Neural cell (in vitro differentiated cells): ENCODE data around the gene APBB2. TPM values are rescaled to one million over a fixed set of nuclear protein-coding genes. Genes with fewer than 3 reads are reported as not detected.

Source experiments
- H2AFZ ChIP-seq: fragments of 200-600, 300-800 bp; sonication (generic), shearing (Covaris generic); 2 replicates; pipeline ENCODE4 v1.6.0; 2014; ENCODE audit warnings: low read depth, mild to moderate bottlenecking, antibody characterized with exemption, low read length, moderate library complexity
- H3F3A ChIP-seq: fragments of 200-600 bp; shearing (Covaris generic); 2 replicates; pipeline ENCODE4 v1.6.1; 2016; ENCODE audit warnings: mild to moderate bottlenecking, moderate library complexity, mixed read lengths, antibody characterized with exemption, low read length; ENCODE audit not compliant: insufficient read depth, poor library complexity, severe bottlenecking
- H3K27ac ChIP-seq: fragments of 200-600, 300-800 bp; sonication (generic), shearing (Covaris generic); 2 replicates; pipeline ENCODE4 v1.5.1; 2014; ENCODE audit warnings: mild to moderate bottlenecking, low read length, moderate library complexity
- H3K27me3 ChIP-seq: fragments of 300-800, 200-600 bp; sonication (generic), shearing (Covaris generic); 2 replicates; pipeline ENCODE4 v1.6.0; 2014; ENCODE audit warnings: mild to moderate bottlenecking, low read depth, low read length, moderate library complexity; ENCODE audit not compliant: insufficient read depth
- H3K36me3 ChIP-seq: fragments of 300-800, 200-600 bp; sonication (generic), shearing (Covaris generic); 2 replicates; pipeline ENCODE4 v1.5.1; 2014; ENCODE audit warnings: mild to moderate bottlenecking, antibody characterized with exemption, low read length, moderate library complexity; ENCODE audit not compliant: insufficient read depth
- H3K4me2 ChIP-seq: fragments of 300-800, 200-600 bp; sonication (generic), shearing (Covaris generic); 2 replicates; pipeline ENCODE4 v1.6.0; 2014; ENCODE audit warnings: mild to moderate bottlenecking, low read length
- H3K4me3 ChIP-seq: fragments of 300-800, 200-600 bp; sonication (generic), shearing (Covaris generic); 2 replicates; pipeline ENCODE4 v1.5.1; 2014; ENCODE audit warnings: mild to moderate bottlenecking, low read length, moderate library complexity
- H3K79me2 ChIP-seq: fragments of 200-600 bp; shearing (Covaris generic); replicated peaks from 2 replicates; pipeline ENCODE4 v1.6.0; 2014; ENCODE audit warnings: mild to moderate bottlenecking, low read length, moderate library complexity; ENCODE audit not compliant: insufficient read depth
- H3K9ac ChIP-seq: fragments of 300-800, 200-600 bp; sonication (generic), shearing (Covaris generic); 2 replicates; pipeline ENCODE4 v1.6.1; 2016; ENCODE audit warnings: mild to moderate bottlenecking, low read length, mixed read lengths
- H3K9me2 ChIP-seq: fragments of 200-600 bp; shearing (Covaris generic); 2 replicates; pipeline ENCODE4 v1.6.1; 2016; ENCODE audit warnings: mild to moderate bottlenecking, low read length, mixed read lengths; ENCODE audit not compliant: insufficient read depth
- H3K9me3 ChIP-seq: fragments of 200-600, 300-800 bp; sonication (generic), shearing (Covaris generic); 2 replicates; pipeline ENCODE4 v1.6.1; 2016; ENCODE audit warnings: mild to moderate bottlenecking, mixed run types, low read length, moderate library complexity, mixed read lengths
- H4K20me1 ChIP-seq: fragments of 200-600 bp; shearing (Covaris generic); 2 replicates; pipeline ENCODE4 v1.6.1; 2016; ENCODE audit warnings: mild to moderate bottlenecking, mixed run types; ENCODE audit not compliant: insufficient read depth
- CTCF ChIP-seq: fragments of 450-650 bp; IDR thresholded peaks from 2 replicates; pipeline ENCODE4 v1.5.1; 2014; ENCODE audit warnings: antibody characterized with exemption, mild to moderate bottlenecking, moderate library complexity; ENCODE audit not compliant: poor library complexity, severe bottlenecking
- EP300 ChIP-seq: fragments of 450-650 bp; conservative IDR thresholded peaks from 2 replicates; pipeline ENCODE4 v1.6.1; 2014; ENCODE audit warnings: antibody characterized with exemption, mild to moderate bottlenecking, moderate library complexity; ENCODE audit not compliant: poor library complexity, severe bottlenecking
- EZH2 ChIP-seq: fragments of 200-600, 300-800 bp; shearing (Covaris generic), sonication (generic); IDR thresholded peaks from 2 replicates; pipeline ENCODE4 v1.6.1; 2014; ENCODE audit warnings: antibody characterized with exemption, low read length, borderline replicate concordance, mild to moderate bottlenecking; ENCODE audit not compliant: insufficient read depth, poor library complexity, severe bottlenecking
- MXI1 ChIP-seq: fragments of 450-650 bp; conservative IDR thresholded peaks from 2 replicates; pipeline ENCODE4 v1.6.1; 2014; ENCODE audit warnings: antibody characterized with exemption, mild to moderate bottlenecking; ENCODE audit not compliant: poor library complexity, severe bottlenecking
- POLR2AphosphoS5 ChIP-seq: IDR thresholded peaks from 2 replicates; pipeline ENCODE4 v1.6.1; 2012
- RAD21 ChIP-seq: fragments of 450-650 bp; conservative IDR thresholded peaks from 2 replicates; pipeline ENCODE4 v1.6.1; 2014; ENCODE audit warnings: antibody characterized with exemption, mild to moderate bottlenecking, moderate library complexity
- REST ChIP-seq: IDR thresholded peaks from 2 replicates; pipeline ENCODE4 v1.6.1; 2012; ENCODE audit warnings: borderline replicate concordance
- SMC3 ChIP-seq: fragments of 450-650 bp; conservative IDR thresholded peaks from 2 replicates; pipeline ENCODE4 v1.6.1; 2014; ENCODE audit warnings: antibody characterized with exemption, mild to moderate bottlenecking, moderate library complexity; ENCODE audit not compliant: poor library complexity
- TAF1 ChIP-seq: IDR thresholded peaks from 2 replicates; pipeline ENCODE4 v1.6.1; 2012; ENCODE audit warnings: low read depth
- polyA plus RNA-seq: library from polyadenylated mRNA; depleted of rRNA; stranded (reverse); fragments of >200 nt; gene quantifications from 2 replicates; pipeline ENCODE4 v1.2.3, GENCODE V29; 2014

APBB2 gene
- polyA plus RNA-seq, 1 donor from 2014 or later, result 41.9 TPM

GRCh38 chr4:40962551-40963180 is 251.7 kb downstream of the APBB2 start:
- Histone ChIP-seq H3K9me3 (no peaks in the 10 kb centered on the region), H3K36me3 (no peaks in the 10 kb centered on the region), H3K4me3 (no peak overlapping the region), H3K4me2 (no peak overlapping the region), H3K27me3 (no peaks in the 10 kb centered on the region), H2AFZ (no peak overlapping the region), H3K9ac (no peak overlapping the region), H4K20me1 (no peaks in the 10 kb centered on the region), H3F3A (no peaks in the 10 kb centered on the region), H3K27ac (no peak overlapping the region), H3K9me2 (no peaks in the 10 kb centered on the region), H3K79me2 (no peaks in the 10 kb centered on the region)
- no peak for TF ChIP-seq REST
- TF ChIP-seq POLR2AphosphoS5, result no peak
- TF ChIP-seq TAF1, result no peak
- TF ChIP-seq SMC3, result no peak
- no peak for TF ChIP-seq CTCF
- no peak for TF ChIP-seq RAD21
- no peak for TF ChIP-seq MXI1
- no peak for TF ChIP-seq EZH2
- no peak for TF ChIP-seq EP300

GRCh38 chr4:40960941-40961340 is 253.4 kb downstream of the APBB2 start:
- Histone ChIP-seq H3K36me3 (no peaks in the 10 kb centered on the region), H2AFZ (no peak overlapping the region), H3K9me3 (no peaks in the 10 kb centered on the region), H3K79me2 (no peaks in the 10 kb centered on the region), H3K9me2 (no peaks in the 10 kb centered on the region), H3K4me3 (no peak overlapping the region), H3F3A (no peaks in the 10 kb centered on the region), H3K9ac (no peak overlapping the region), H4K20me1 (no peaks in the 10 kb centered on the region), H3K4me2 (no peak overlapping the region), H3K27ac (no peak overlapping the region), H3K27me3 (no peaks in the 10 kb centered on the region)
- TF ChIP-seq EZH2 (no peak), POLR2AphosphoS5 (no peak), RAD21 (no peak), CTCF (no peak), MXI1 (no peak), SMC3 (no peak), EP300 (no peak), REST (no peak), TAF1 (no peak)
